CD4-positive, alpha-beta memory T cell (primary cell): ENCODE data around the gene RUNX2. TPM values are rescaled to one million over a fixed set of nuclear protein-coding genes. Genes with fewer than 3 reads are reported as not detected.

ENCODE experiments used
- CTCF ChIA-PET: fragments of 350-600 bp; sonication (Branson Sonifier 250); formaldehyde crosslinking; loops from one replicate; lab custom pipeline; 2021; ENCODE audit warnings: inconsistent platforms; ENCODE audit not compliant: partially characterized antibody; lab: Charles Lee
- POLR2A ChIA-PET: fragments of 350-600 bp; sonication (Branson Sonifier 250); formaldehyde crosslinking; loops from one replicate; lab custom pipeline; 2021; ENCODE audit not compliant: partially characterized antibody; lab: Charles Lee
- DNase-seq, 5 donors: peaks; one replicate each; pipeline versions ENCODE4 v3.0.0 to v3.0.0-alpha.2; 2020 to 2022; ENCODE audit warnings: mixed read lengths in 1 of 5
- H3K27ac ChIP-seq: one replicate; pipeline ENCODE4 v1.7.0; 2013; ENCODE audit warnings: low read depth, low read length
- H3K27me3 ChIP-seq: 2 replicates; pipeline ENCODE4 v1.7.0; 2013; ENCODE audit warnings: mild to moderate bottlenecking, low read length, moderate library complexity; ENCODE audit not compliant: insufficient read depth
- H3K36me3 ChIP-seq: 2 replicates; pipeline ENCODE4 v1.7.0; 2013; ENCODE audit warnings: mild to moderate bottlenecking, low read length, moderate library complexity; ENCODE audit not compliant: insufficient read depth
- H3K4me1 ChIP-seq: 2 replicates; pipeline ENCODE4 v1.7.0; 2013; ENCODE audit warnings: mild to moderate bottlenecking, low read length, moderate library complexity; ENCODE audit not compliant: insufficient read depth
- H3K4me3 ChIP-seq, 2 donors: one replicate each; pipeline ENCODE4 v1.7.0; 2013; ENCODE audit warnings: low read length in 2 of 2, mild to moderate bottlenecking in 1 of 2
- H3K9me3 ChIP-seq, 2 donors: one replicate each; pipeline ENCODE4 v1.7.0; 2013; ENCODE audit warnings: low read length in 2 of 2, control low read depth in 1 of 2; ENCODE audit not compliant: control insufficient read depth in 1 of 2
- H3K27ac Mint-ChIP-seq, 7 donors: one replicate each; pipeline ENCODE4 v1.8.0; 2020 to 2021; ENCODE audit warnings: mixed read lengths in 7 of 7, mild to moderate bottlenecking in 6 of 7, inconsistent platforms in 3 of 7, moderate library complexity in 3 of 7
- H3K27me3 Mint-ChIP-seq, 2 donors: one replicate each; pipeline ENCODE4 v1.8.0; 2020 to 2021; ENCODE audit warnings: mixed read lengths in 2 of 2
- H3K36me3 Mint-ChIP-seq, 2 donors: one replicate each; pipeline ENCODE4 v1.8.0; 2020 to 2021; ENCODE audit warnings: mixed read lengths in 2 of 2, inconsistent platforms in 1 of 2, mild to moderate bottlenecking in 1 of 2
- H3K4me1 Mint-ChIP-seq, 4 donors: one replicate each; pipeline ENCODE4 v1.8.0; 2020 to 2021; ENCODE audit warnings: mixed read lengths in 4 of 4, mild to moderate bottlenecking in 1 of 4
- H3K4me3 Mint-ChIP-seq, 8 donors: one replicate each; pipeline ENCODE4 v1.8.0; 2020 to 2021; ENCODE audit warnings: mixed read lengths in 8 of 8, mild to moderate bottlenecking in 7 of 8, moderate library complexity in 6 of 8, inconsistent platforms in 3 of 8
- H3K9me3 Mint-ChIP-seq, 8 donors: one replicate each; pipeline ENCODE4 v1.8.0; 2020 to 2021; ENCODE audit warnings: mixed read lengths in 8 of 8, mild to moderate bottlenecking in 5 of 8, inconsistent platforms in 3 of 8, moderate library complexity in 1 of 8
- intact Hi-C: fragments of 100-400 bp; cut with micrococcal nuclease; formaldehyde crosslinking; loops from one replicate; pipeline ENCODE4 v1.15.1; 2023
- polyA plus RNA-seq, 2 donors: library from polyadenylated mRNA; unstranded; fragments of 300-500 nt; fragmentation: Illumina TruSeq; gene quantifications; one replicate each; pipeline ENCODE4 v1.2.3, GENCODE V29; 2021
- total RNA-seq, 2 experiments: library from RNA; stranded (reverse); gene quantifications; one replicate each; pipeline ENCODE4 v1.2.3, GENCODE V29; 2021

RUNX2 gene
- total and polyA plus RNA-seq, 4 experiments from 2014 or later: 4.5 to 26.6 (median 23.3) TPM

GRCh38 chr6:45448417-45449389 is 120.6 kb downstream of the RUNX2 start:
- intact Hi-C loops: no loop called here
- Mint-ChIP-seq H3K27me3 (no peaks in the 10 kb centered on the region), H3K27ac (peak overlapping the region; percentile 41 to 88 (median 79)), H3K9me3 (no peaks in the 10 kb centered on the region), H3K36me3 (peaks cover 27 to 49% of the 10 kb centered on the region in 2 donors), H3K4me1 (peaks cover 65 to 98% (median 78%) of the 10 kb centered on the region in 4 donors), H3K4me3 (peak overlapping the region in 7 of 8 donors; percentile 19 to 82 (median 57))
- Histone ChIP-seq H3K4me1 (peaks cover 72% of the 10 kb centered on the region), H3K27me3 (no peaks in the 10 kb centered on the region), H3K36me3 (no peaks in the 10 kb centered on the region), H3K4me3 (no peak overlapping the region), H3K27ac (no peak overlapping the region), H3K9me3 (no peaks in the 10 kb centered on the region)
- no peak for DNase-seq
- CTCF ChIA-PET: interaction anchor here (2.7 kb wide), 1 partner anchor 266 kb away, joined by 9 read pairs; no protein-coding TSS in a partner anchor
- POLR2A ChIA-PET: interaction anchor here (1.3 to 1.5 kb wide), 3 partner anchors 11 to 28 kb away, joined by 3 to 7 read pairs (median 5); no protein-coding TSS in a partner anchor

DNA sequence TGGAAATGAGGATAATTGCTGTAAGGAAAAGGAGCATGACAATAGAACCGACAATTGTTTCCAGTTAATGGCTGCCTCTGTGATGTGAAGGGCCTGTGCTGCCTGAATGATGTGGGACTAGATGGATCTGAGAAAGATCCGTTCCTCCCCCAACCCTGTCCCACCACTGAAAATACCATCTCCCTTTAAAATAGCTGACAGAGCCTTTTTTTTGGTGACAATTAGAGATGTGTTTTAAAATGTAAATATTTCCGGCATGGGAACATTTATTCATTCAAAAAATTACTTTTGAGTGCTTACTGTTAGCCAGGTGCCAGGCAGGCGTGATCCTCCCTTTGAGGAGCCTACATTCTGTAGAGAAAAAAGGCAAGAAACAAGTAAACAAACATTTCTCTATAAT is 122.0 kb downstream of the RUNX2 start:
- Histone ChIP-seq H3K4me3 (no peak overlapping the region), H3K36me3 (no peaks in the 10 kb centered on the region), H3K9me3 (no peaks in the 10 kb centered on the region), H3K27me3 (no peaks in the 10 kb centered on the region), H3K4me1 (peaks cover 83% of the 10 kb centered on the region), H3K27ac (no peak overlapping the region)
- Mint-ChIP-seq H3K36me3 (peaks cover 20 to 40% of the 10 kb centered on the region in 2 donors), H3K4me1 (peaks cover 69 to 96% (median 81%) of the 10 kb centered on the region in 4 donors), H3K9me3 (no peaks in the 10 kb centered on the region), H3K27ac (peak overlapping the region; percentile 24 to 94 (median 83)), H3K27me3 (no peaks in the 10 kb centered on the region), H3K4me3 (peak overlapping the region in 5 of 8 donors; percentile 47 to 80 (median 68))
- intact Hi-C loops: loop anchor here (2.0 to 5.0 kb wide), 2 partner anchors 15 to 37 kb away; no protein-coding TSS in a partner anchor
- POLR2A ChIA-PET: interaction anchor here (0.9 kb wide), 1 partner anchor 24 kb away, joined by 3 read pairs; no protein-coding TSS in a partner anchor
- DNase-seq: no peak
- CTCF ChIA-PET: interaction anchor here (2.7 kb wide), 1 partner anchor 264 kb away, joined by 9 read pairs; no protein-coding TSS in a partner anchor

DNA sequence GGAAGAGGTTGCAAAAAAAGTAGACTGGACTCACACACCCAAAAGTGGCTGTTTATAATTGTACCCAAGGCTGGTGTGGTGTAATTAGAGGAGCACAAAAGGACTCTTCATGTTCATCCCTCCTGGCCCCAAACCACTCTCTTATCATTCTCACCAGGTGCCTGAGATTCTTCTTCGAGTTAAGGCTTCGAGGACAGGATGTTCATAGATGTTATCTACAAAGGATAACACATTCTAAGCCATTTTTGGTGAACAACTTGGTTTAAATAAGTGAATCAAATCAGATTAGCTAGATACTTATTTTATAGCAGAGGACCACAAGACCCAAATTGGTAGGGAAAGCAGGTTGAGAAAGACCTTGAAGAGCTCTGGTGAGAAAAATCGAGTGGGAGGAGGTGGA is 122.7 kb downstream of the RUNX2 start:
- intact Hi-C loops: loop anchor here (2.0 to 5.0 kb wide), 2 partner anchors 16 to 36 kb away; no protein-coding TSS in a partner anchor
- peaks cover 62 to 89% (median 76%) of the 10 kb centered on the region in 4 donors for H3K4me1 Mint-ChIP-seq
- no peaks in the 10 kb centered on the region for H3K9me3 ChIP-seq
- POLR2A ChIA-PET: interaction anchor here (0.6 to 2.0 kb wide), 6 partner anchors 8 to 135 kb away, joined by 3 to 5 read pairs (median 4); no protein-coding TSS in a partner anchor
- peaks cover 17 to 33% of the 10 kb centered on the region in 2 donors for H3K36me3 Mint-ChIP-seq
- no peak overlapping the region for H3K27ac ChIP-seq
- CTCF ChIA-PET: interaction anchor here (1.2 kb wide), 1 partner anchor 12 kb away, joined by 3 read pairs; no protein-coding TSS in a partner anchor
- peak overlapping the region; percentile 47 to 80 (median 62) for H3K4me3 Mint-ChIP-seq
- no peaks in the 10 kb centered on the region for H3K27me3 Mint-ChIP-seq
- peak; percentile 43 to 64 (median 51) for DNase-seq
- H3K27ac Mint-ChIP-seq: peak overlapping the region; percentile 36 to 94 (median 83)
- no peaks in the 10 kb centered on the region for H3K9me3 Mint-ChIP-seq
- H3K4me3 ChIP-seq: no peak overlapping the region
- H3K27me3 ChIP-seq: no peaks in the 10 kb centered on the region
- peaks cover 76% of the 10 kb centered on the region for H3K4me1 ChIP-seq
- H3K36me3 ChIP-seq: no peaks in the 10 kb centered on the region

DNA sequence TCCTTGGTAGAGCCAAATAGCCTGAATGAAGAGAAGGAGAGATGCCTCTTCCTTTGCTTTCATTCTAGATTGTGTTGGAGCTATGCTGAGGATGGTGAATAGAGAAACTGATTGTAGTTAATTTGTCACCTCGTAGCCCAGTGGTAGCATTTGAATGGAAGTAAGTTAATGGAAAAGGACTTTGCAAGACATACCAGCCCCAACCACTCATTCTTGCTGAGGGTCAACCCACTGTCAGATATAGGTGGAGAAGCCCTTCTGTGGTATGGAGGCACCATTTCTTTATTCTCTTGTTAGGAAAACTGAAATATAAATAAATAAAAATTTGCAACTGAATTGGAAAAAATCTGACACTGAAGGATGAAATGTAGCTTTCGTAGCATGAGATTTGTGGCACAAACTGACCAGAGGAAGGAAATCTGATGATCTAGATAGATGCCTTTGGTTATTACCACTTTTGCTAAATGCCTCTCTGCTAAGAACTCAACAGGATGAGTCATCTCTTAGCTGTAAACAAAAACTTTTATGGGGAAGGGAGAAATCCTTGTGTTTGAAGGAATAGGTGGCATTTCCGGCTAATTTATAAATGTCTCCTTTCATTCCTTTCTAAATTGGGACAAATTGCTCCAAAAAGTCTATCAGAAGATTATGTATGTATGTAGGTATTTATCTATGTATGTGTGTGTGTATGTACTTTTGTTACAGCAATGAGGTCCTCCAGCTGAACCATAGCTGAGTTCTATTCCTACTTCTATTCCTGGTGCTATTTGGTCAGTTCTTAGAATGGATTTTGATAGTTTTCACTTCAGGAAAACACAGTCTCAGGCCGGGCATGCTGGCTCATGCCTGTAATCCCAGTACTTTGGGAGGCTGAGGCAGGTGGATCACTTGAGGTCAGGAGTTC is 126.1 kb downstream of the RUNX2 start:
- Mint-ChIP-seq H3K27ac (peak overlapping the region in 4 of 7 donors; percentile 4 to 35 (median 13)), H3K9me3 (no peaks in the 10 kb centered on the region), H3K36me3 (peaks cover 18 to 29% of the 10 kb centered on the region in 2 donors), H3K4me1 (peaks cover 46 to 66% (median 55%) of the 10 kb centered on the region in 4 donors), H3K4me3 (peak overlapping the region in 4 of 8 donors; percentile 6 to 37 (median 22)), H3K27me3 (no peaks in the 10 kb centered on the region)
- H3K4me1 ChIP-seq: peaks cover 56% of the 10 kb centered on the region
- no peaks in the 10 kb centered on the region for H3K9me3 ChIP-seq
- ChIA-PET POLR2A (interaction anchor here (0.9 kb wide), 1 partner anchor 21 kb away, joined by 3 read pairs; no protein-coding TSS in a partner anchor), CTCF (no interaction called here)
- no peak overlapping the region for H3K27ac ChIP-seq
- H3K4me3 ChIP-seq: no peak overlapping the region
- no peak for DNase-seq
- H3K36me3 ChIP-seq: no peaks in the 10 kb centered on the region
- intact Hi-C loops: loop anchor here (5.0 kb wide), 1 partner anchor 33 kb away; no protein-coding TSS in a partner anchor
- H3K27me3 ChIP-seq: no peaks in the 10 kb centered on the region

DNA sequence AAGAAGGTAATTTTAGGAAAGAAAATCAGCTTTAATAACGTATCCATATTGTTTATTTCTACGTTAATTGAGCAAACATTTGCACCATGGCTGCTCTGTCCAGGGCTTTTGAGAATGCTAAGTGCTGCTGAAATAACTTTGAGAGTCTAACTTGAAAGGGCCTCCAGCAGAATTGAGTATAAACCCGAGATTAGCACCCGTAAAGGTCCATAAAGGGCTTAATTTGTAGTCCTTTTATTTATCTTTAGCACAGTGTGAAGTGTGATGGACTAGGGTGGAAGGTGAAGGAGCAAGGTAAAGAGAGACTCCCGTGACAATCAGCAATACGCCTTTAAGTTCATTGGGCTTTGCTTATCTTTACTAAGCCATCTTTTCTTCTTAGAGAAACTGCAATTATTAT is 127.3 kb downstream of the RUNX2 start:
- H3K4me1 Mint-ChIP-seq: peaks cover 38 to 55% (median 44%) of the 10 kb centered on the region in 4 donors
- intact Hi-C loops: no loop called here
- Histone ChIP-seq H3K4me1 (peaks cover 44% of the 10 kb centered on the region), H3K27ac (no peak overlapping the region), H3K4me3 (no peak overlapping the region), H3K27me3 (no peaks in the 10 kb centered on the region), H3K36me3 (no peaks in the 10 kb centered on the region), H3K9me3 (no peaks in the 10 kb centered on the region)
- CTCF ChIA-PET: interaction anchor here (1.0 kb wide), 1 partner anchor 18 kb away, joined by 3 read pairs; no protein-coding TSS in a partner anchor
- H3K27ac Mint-ChIP-seq: no peak overlapping the region
- POLR2A ChIA-PET: no interaction called here
- no peaks in the 10 kb centered on the region for H3K9me3 Mint-ChIP-seq
- no peak for DNase-seq
- H3K27me3 Mint-ChIP-seq: no peaks in the 10 kb centered on the region
- H3K4me3 Mint-ChIP-seq: no peak overlapping the region
- H3K36me3 Mint-ChIP-seq: peaks cover 18 to 23% of the 10 kb centered on the region in 2 donors

DNA sequence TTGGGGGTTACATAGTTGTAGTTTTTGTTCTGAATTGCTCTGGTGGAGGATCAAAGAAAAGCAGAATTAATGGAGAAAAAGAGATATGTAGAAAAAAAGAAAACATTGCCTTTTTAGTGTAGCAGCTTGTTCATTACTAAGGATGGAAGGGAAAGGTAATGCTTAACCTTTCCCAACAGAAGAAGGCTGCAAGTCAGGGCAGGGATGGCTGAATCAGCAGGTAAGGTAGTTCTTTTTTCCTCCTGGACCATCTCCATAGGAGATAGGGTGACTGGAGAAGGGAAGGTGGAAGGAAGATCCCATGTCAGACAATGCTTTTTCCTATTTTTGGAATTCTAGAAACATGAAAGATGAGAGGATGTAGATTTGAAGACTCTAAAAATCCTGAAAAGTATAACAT is 129.0 kb downstream of the RUNX2 start:
- H3K27me3 Mint-ChIP-seq: no peaks in the 10 kb centered on the region
- ChIA-PET CTCF (interaction anchor here (1.1 kb wide), 1 partner anchor 257 kb away, joined by 3 read pairs; no protein-coding TSS in a partner anchor), POLR2A (no interaction called here)
- Histone ChIP-seq H3K27ac (no peak overlapping the region), H3K9me3 (no peaks in the 10 kb centered on the region), H3K4me3 (no peak overlapping the region), H3K36me3 (no peaks in the 10 kb centered on the region), H3K4me1 (peaks cover 41% of the 10 kb centered on the region), H3K27me3 (no peaks in the 10 kb centered on the region)
- intact Hi-C loops: no loop called here
- peaks cover 26 to 37% (median 29%) of the 10 kb centered on the region in 4 donors for H3K4me1 Mint-ChIP-seq
- peak overlapping the region in 1 of 7 donors; percentile 1 for H3K27ac Mint-ChIP-seq
- H3K4me3 Mint-ChIP-seq: peak overlapping the region in 1 of 8 donors; percentile 0
- DNase-seq: no peak
- H3K36me3 Mint-ChIP-seq: peaks cover 14 to 15% of the 10 kb centered on the region in 2 donors
- H3K9me3 Mint-ChIP-seq: no peaks in the 10 kb centered on the region
